Nephron progenitor cell (in vitro differentiated cells): ENCODE results near the gene SIX3.

Experiments used
- DNase-seq: peaks from one replicate; pipeline ENCODE4 v3.0.0; 2021
- H3K27ac Mint-ChIP-seq: 2 replicates; pipeline ENCODE4 v1.8.0; 2021; ENCODE audit warnings: mild to moderate bottlenecking, moderate library complexity, mixed read lengths
- H3K27me3 Mint-ChIP-seq: 2 replicates; pipeline ENCODE4 v1.8.0; 2021; ENCODE audit warnings: mild to moderate bottlenecking, low read depth, mixed read lengths; ENCODE audit not compliant: poor library complexity
- H3K36me3 Mint-ChIP-seq: 2 replicates; pipeline ENCODE4 v1.8.0; 2021; ENCODE audit warnings: low read depth, mixed read lengths
- H3K4me1 Mint-ChIP-seq: 2 replicates; pipeline ENCODE4 v1.8.0; 2021; ENCODE audit warnings: mixed read lengths
- H3K4me3 Mint-ChIP-seq: 2 replicates; pipeline ENCODE4 v1.8.0; 2021; ENCODE audit warnings: mild to moderate bottlenecking, moderate library complexity, mixed read lengths
- H3K9me3 Mint-ChIP-seq: 2 replicates; pipeline ENCODE4 v1.8.0; 2021; ENCODE audit warnings: mild to moderate bottlenecking, moderate library complexity, mixed read lengths
- TF ChIP-seq, protein P1 (sequence below): fragments of 200-600 bp; sonication (generic); IDR thresholded peaks from 2 replicates; pipeline ENCODE4 v1.5.0; 2021; ENCODE audit warnings: antibody characterized with exemption

SIX3 gene

DNA sequence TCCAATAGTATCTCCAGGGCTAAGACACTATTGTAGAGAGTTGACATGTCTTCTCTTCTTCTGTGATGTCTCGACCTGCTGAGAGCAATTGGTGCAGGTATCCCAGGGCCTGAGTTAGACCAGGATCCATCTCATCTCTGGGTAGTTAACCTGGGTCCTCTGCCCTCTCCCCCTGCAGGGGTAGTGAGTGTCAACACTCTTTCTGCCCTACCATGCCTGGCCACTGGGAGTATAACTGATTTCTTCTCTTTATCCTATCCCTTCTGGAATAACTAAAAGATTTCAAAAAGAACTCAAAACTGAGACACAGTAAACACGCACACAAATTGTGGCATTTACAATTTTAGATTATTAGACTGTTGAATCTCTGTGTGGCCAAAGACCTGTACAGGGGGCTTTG lies 20.8 kb upstream of the SIX3 start:
- H3K36me3 Mint-ChIP-seq: no peaks in the 10 kb centered on the region
- TF ChIP-seq, protein P1, sequence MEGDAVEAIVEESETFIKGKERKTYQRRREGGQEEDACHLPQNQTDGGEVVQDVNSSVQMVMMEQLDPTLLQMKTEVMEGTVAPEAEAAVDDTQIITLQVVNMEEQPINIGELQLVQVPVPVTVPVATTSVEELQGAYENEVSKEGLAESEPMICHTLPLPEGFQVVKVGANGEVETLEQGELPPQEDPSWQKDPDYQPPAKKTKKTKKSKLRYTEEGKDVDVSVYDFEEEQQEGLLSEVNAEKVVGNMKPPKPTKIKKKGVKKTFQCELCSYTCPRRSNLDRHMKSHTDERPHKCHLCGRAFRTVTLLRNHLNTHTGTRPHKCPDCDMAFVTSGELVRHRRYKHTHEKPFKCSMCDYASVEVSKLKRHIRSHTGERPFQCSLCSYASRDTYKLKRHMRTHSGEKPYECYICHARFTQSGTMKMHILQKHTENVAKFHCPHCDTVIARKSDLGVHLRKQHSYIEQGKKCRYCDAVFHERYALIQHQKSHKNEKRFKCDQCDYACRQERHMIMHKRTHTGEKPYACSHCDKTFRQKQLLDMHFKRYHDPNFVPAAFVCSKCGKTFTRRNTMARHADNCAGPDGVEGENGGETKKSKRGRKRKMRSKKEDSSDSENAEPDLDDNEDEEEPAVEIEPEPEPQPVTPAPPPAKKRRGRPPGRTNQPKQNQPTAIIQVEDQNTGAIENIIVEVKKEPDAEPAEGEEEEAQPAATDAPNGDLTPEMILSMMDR: no peak
- no peak for DNase-seq
- H3K27me3 Mint-ChIP-seq: peaks cover 100% of the 10 kb centered on the region
- H3K4me1 Mint-ChIP-seq: no peaks in the 10 kb centered on the region
- no peak overlapping the region for H3K4me3 Mint-ChIP-seq
- H3K9me3 Mint-ChIP-seq: no peaks in the 10 kb centered on the region
- H3K27ac Mint-ChIP-seq: no peak overlapping the region

DNA sequence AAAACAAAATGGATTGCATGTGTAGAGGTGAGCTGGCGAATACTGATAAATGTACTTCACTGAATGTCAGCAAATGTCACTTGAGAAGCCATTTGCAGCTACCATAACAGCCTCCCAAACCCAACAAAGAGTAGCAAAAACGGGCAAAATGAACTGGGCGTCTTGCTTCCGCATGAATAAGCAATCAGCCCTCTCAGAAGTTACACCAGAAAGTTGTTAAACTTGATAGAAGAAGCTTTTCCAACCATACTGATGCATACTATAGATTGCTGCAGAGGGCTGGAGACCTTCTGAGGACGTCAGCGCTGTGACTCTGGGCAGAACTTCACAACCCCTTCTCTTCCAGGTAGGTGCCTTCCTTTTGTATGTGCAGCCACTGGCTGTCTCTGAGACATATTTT lies 18.7 kb upstream of the SIX3 start:
- no peak overlapping the region for H3K27ac Mint-ChIP-seq
- no peaks in the 10 kb centered on the region for H3K9me3 Mint-ChIP-seq
- no peak overlapping the region for H3K4me3 Mint-ChIP-seq
- no peaks in the 10 kb centered on the region for H3K4me1 Mint-ChIP-seq
- H3K36me3 Mint-ChIP-seq: no peaks in the 10 kb centered on the region
- TF ChIP-seq, protein P1: no peak
- H3K27me3 Mint-ChIP-seq: peaks cover 100% of the 10 kb centered on the region
- DNase-seq: no peak

DNA sequence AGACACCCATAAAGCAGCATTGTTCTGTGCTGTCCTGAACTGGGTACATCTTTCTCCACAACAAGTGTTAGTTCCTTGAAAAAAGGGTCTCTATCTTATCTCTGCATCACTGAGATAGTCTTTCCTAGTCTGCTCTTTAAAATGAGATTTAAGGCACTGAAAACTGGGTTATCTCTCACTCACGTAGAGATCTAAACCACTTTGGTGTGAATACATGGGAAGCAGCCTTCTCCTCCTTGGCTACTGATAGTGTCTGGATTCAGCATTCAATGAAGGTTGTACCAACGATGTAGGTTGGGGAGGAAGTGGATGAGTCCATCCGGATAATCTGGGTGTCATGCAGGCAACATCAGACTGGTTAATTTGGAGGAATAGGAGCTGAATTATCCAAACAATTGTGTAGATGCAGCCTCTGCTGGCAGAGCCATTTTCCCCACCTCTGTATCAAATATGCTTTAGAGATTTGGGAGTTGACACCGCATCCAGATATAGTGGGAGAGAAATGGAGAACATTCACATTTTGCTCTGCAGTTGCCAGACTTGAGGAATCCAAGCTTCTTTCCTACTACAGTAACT lies 15.9 kb upstream of the SIX3 start:
- no peak overlapping the region for H3K27ac Mint-ChIP-seq
- no peak for DNase-seq
- no peak overlapping the region for H3K4me3 Mint-ChIP-seq
- TF ChIP-seq, protein P1: no peak
- H3K4me1 Mint-ChIP-seq: no peaks in the 10 kb centered on the region
- H3K27me3 Mint-ChIP-seq: peaks cover 97% of the 10 kb centered on the region
- no peaks in the 10 kb centered on the region for H3K9me3 Mint-ChIP-seq
- no peaks in the 10 kb centered on the region for H3K36me3 Mint-ChIP-seq

DNA sequence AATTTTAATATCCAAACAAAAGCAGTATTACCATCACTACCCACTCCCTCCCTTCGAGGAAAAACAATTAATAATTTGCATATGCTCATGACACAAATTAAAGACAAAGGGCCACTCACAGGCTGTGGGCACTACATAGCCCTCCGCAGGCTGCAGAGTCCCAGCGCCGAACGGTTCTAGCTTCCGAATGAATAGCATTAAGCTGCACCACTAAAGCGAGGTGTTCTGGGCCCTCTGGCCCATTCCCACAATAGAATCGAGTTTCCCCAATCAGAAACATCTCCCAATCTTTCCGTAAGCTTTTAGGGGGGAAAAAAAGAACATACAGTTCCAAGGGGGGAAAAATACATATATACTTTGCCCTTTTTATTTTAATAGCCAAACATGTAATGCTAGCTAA lies 14.5 kb upstream of the SIX3 start:
- TF ChIP-seq, protein P1: no peak
- Mint-ChIP-seq H3K36me3 (no peaks in the 10 kb centered on the region), H3K27me3 (peaks cover 97% of the 10 kb centered on the region), H3K4me3 (no peak overlapping the region), H3K4me1 (no peaks in the 10 kb centered on the region), H3K27ac (no peak overlapping the region), H3K9me3 (no peaks in the 10 kb centered on the region)
- DNase-seq: no peak

DNA sequence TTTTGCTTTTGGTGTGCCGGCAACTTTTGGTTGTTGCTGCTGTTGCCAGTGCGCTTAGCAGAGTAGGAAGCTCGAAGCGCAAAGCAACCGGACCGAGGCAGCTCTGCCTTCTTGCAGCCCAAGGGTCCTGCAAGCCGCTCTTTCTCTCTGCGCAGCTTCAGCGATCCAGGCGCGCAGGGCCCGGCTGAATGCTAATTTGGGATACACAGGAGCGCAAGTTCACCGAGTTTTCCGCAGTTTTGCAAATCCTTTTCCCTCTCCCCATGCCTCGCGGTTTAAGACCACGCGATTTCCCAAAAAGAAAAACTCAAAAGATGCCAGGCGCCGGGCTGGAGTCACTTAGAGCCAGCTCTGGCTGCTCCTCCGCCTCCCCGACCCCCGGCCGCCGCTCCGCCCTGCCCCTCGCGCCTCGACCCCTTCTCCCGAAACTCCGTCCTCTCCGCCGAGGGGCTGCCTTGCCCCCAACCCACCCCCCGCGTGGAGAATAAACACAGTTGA lies 13.5 kb upstream of the SIX3 start:
- Mint-ChIP-seq H3K27ac (no peak overlapping the region), H3K4me3 (no peak overlapping the region), H3K4me1 (no peaks in the 10 kb centered on the region), H3K36me3 (no peaks in the 10 kb centered on the region), H3K27me3 (peaks cover 97% of the 10 kb centered on the region), H3K9me3 (no peaks in the 10 kb centered on the region)
- no peak for DNase-seq
- TF ChIP-seq, protein P1: no peak

DNA sequence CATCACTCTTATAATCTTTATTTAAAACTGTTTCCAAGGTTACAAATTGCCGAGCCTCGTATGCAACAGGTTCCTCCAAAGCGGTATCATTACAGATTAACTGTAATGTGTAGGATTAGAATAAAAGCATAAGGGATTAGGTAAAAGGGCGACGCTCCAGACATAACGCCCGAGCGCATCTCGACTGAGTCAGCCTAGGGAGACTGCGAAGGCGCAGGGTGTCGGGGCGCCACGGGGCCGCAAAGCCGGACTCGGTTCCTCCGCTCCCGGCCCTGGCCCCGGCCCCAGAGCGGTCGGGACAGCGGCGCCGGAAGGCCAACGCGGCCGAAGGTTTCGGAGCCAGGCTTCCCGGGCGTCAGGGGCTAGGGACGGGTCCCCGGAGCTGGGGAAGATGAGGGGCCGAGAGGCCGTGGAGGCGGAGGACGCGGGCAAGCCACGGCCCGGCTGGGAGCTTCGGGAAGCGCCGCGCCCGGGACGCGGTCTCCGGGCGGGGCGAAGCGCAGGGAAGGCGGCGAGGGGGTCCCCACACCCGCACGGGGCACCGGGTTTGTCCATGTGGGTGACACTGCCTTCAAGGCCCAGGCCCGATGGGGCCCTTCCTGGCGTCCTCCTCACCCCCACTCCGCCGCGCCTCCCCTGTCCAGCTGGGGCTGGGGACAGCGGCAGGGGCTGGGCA lies 12.9 kb upstream of the SIX3 start:
- no peaks in the 10 kb centered on the region for H3K9me3 Mint-ChIP-seq
- H3K4me3 Mint-ChIP-seq: no peak overlapping the region
- H3K4me1 Mint-ChIP-seq: no peaks in the 10 kb centered on the region
- H3K27me3 Mint-ChIP-seq: peaks cover 97% of the 10 kb centered on the region
- no peaks in the 10 kb centered on the region for H3K36me3 Mint-ChIP-seq
- TF ChIP-seq, protein P1: no peak
- no peak for DNase-seq
- H3K27ac Mint-ChIP-seq: no peak overlapping the region
